Measurements from ENCODE around the gene OOSP3.

OOSP3 gene

DNA sequence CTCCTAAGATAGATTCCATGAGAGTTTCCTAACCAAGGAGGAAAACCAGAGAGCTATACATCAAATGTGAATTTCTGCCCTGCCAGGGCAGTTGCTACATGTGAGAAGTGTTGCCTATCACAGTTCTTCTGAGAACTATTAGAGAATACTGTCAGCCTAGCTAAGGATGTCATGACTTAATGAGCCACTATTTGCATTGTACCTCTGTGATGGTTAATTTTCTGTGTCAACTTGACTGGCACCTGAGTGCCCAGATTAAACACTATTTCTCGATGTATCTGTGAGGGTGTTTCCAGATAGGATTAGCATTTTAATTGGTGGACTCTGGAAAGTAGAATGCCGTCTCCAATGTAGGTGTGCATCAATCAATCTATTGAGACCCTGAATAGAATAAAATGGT is 10.6 kb upstream of the OOSP3 start:
- Histone ChIP-seq H3K79me2 (no peaks in the 10 kb centered on the region), H3K27ac (no peak overlapping the region), H3K9me3 (ENCODE audit: control insufficient read depth, low read length) (no peaks in the 10 kb centered on the region), H2AFZ (no peak overlapping the region), H3K9ac (no peak overlapping the region), H3K4me2 (ENCODE audit: low read length) (no peak overlapping the region), H3K27me3 (ENCODE audit: control insufficient read depth, insufficient read depth, low read length) (no peaks in the 10 kb centered on the region), H3K4me1 (no peaks in the 10 kb centered on the region), H3K4me3 (ENCODE audit: low read depth, low read length) (no peak overlapping the region), H3K36me3 (ENCODE audit: control insufficient read depth, insufficient read depth, low read length) (no peaks in the 10 kb centered on the region)
- TF ChIP-seq, protein P1, sequence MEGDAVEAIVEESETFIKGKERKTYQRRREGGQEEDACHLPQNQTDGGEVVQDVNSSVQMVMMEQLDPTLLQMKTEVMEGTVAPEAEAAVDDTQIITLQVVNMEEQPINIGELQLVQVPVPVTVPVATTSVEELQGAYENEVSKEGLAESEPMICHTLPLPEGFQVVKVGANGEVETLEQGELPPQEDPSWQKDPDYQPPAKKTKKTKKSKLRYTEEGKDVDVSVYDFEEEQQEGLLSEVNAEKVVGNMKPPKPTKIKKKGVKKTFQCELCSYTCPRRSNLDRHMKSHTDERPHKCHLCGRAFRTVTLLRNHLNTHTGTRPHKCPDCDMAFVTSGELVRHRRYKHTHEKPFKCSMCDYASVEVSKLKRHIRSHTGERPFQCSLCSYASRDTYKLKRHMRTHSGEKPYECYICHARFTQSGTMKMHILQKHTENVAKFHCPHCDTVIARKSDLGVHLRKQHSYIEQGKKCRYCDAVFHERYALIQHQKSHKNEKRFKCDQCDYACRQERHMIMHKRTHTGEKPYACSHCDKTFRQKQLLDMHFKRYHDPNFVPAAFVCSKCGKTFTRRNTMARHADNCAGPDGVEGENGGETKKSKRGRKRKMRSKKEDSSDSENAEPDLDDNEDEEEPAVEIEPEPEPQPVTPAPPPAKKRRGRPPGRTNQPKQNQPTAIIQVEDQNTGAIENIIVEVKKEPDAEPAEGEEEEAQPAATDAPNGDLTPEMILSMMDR (IDR thresholded peaks at IDR 0.05) = no peak

- Histone ChIP-seq H3K27me3 (ENCODE audit: control insufficient read depth, insufficient read depth, low read length) (no peaks in the 10 kb centered on the region), H3K4me2 (ENCODE audit: low read length) (no peak overlapping the region), H3K4me3 (ENCODE audit: low read depth, low read length) (no peak overlapping the region), H3K9me3 (ENCODE audit: control insufficient read depth, low read length) (no peaks in the 10 kb centered on the region), H3K79me2 (no peaks in the 10 kb centered on the region), H3K9ac (no peak overlapping the region), H3K27ac (no peak overlapping the region), H2AFZ (no peak overlapping the region), H3K36me3 (ENCODE audit: control insufficient read depth, insufficient read depth, low read length) (no peaks in the 10 kb centered on the region), H3K4me1 (no peaks in the 10 kb centered on the region)
- TF ChIP-seq, protein P1 (IDR thresholded peaks at IDR 0.05) = no peak
Observed at GRCh38 chr11:59872076-59872475, 6.5 kb upstream of the OOSP3 start.

- Histone ChIP-seq H3K27me3 (ENCODE audit: control insufficient read depth, insufficient read depth, low read length) (no peaks in the 10 kb centered on the region), H3K4me2 (ENCODE audit: low read length) (no peak overlapping the region), H2AFZ (no peak overlapping the region), H3K36me3 (ENCODE audit: control insufficient read depth, insufficient read depth, low read length) (no peaks in the 10 kb centered on the region), H3K9ac (no peak overlapping the region), H3K79me2 (no peaks in the 10 kb centered on the region), H3K4me3 (ENCODE audit: low read depth, low read length) (no peak overlapping the region), H3K9me3 (ENCODE audit: control insufficient read depth, low read length) (no peaks in the 10 kb centered on the region), H3K4me1 (no peaks in the 10 kb centered on the region), H3K27ac (no peak overlapping the region)
- TF ChIP-seq, protein P1 (IDR thresholded peaks at IDR 0.05) = no peak
Observed at GRCh38 chr11:59875856-59876519, 2.6 kb upstream of the OOSP3 start.

DNA sequence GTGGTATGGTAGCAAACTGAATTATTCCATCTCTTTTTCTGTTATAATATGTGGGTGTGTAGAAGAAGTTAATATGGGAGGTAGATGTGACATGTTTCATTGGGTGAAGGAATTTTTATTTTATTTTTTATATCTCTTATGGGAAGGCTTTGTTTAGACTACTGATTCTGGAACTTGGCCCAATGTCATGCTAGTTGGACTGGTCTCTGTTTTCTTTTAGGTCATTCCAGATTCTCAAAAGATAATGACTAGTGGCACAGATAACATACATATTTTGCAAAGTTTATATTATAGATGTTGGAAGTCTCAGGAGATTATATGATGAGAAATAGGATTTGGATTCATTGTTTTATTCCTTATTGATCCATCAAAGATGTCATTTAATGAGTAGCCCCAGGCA is 1.3 kb upstream of the OOSP3 start:
- Histone ChIP-seq H3K36me3 (ENCODE audit: control insufficient read depth, insufficient read depth, low read length) (no peaks in the 10 kb centered on the region), H3K4me1 (no peaks in the 10 kb centered on the region), H3K79me2 (no peaks in the 10 kb centered on the region), H3K9me3 (ENCODE audit: control insufficient read depth, low read length) (no peaks in the 10 kb centered on the region), H2AFZ (no peak overlapping the region), H3K27ac (no peak overlapping the region), H3K9ac (no peak overlapping the region), H3K4me3 (ENCODE audit: low read depth, low read length) (no peak overlapping the region), H3K27me3 (ENCODE audit: control insufficient read depth, insufficient read depth, low read length) (no peaks in the 10 kb centered on the region), H3K4me2 (ENCODE audit: low read length) (no peak overlapping the region)
- TF ChIP-seq, protein P1 (IDR thresholded peaks at IDR 0.05) = no peak

DNA sequence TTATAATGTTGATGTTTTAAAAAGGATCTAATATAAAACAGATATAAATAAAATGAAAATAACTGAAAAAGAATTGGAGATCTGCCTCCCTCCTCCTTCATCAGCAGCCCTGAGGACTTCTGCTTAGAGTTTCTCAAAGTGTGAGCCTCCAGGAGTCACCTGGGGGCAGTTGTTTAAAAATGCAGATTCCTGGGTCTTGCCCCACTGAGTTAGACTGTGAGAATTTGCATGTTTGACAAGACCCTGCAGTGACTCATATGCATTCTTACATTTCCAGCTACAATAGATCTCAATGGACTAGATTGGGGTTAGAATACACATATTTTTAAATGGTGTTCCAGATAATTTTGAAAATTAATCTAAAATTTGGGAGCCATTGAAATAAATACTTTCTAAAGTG is 798 bp upstream of the OOSP3 start:
- Histone ChIP-seq H3K4me3 (ENCODE audit: low read depth, low read length) (no peak overlapping the region), H3K4me1 (no peaks in the 10 kb centered on the region), H3K27me3 (ENCODE audit: control insufficient read depth, insufficient read depth, low read length) (no peaks in the 10 kb centered on the region), H3K79me2 (no peaks in the 10 kb centered on the region), H3K27ac (no peak overlapping the region), H2AFZ (no peak overlapping the region), H3K9ac (no peak overlapping the region), H3K9me3 (ENCODE audit: control insufficient read depth, low read length) (no peaks in the 10 kb centered on the region), H3K4me2 (ENCODE audit: low read length) (no peak overlapping the region), H3K36me3 (ENCODE audit: control insufficient read depth, insufficient read depth, low read length) (no peaks in the 10 kb centered on the region)
- TF ChIP-seq, protein P1 (IDR thresholded peaks at IDR 0.05) = no peak
